Endothelial cell of umbilical vein (primary cell): ENCODE measurements around the gene RELN. TPM values are rescaled to one million over a fixed set of nuclear protein-coding genes. Genes with fewer than 3 reads are reported as not detected.

Experiments used
- BruUV-seq: library from RNA; stranded (reverse); fragments of 400-500 nt; replicated peaks from 2 replicates; lab custom pipeline; 2021; lab: Mats Ljungman, UMichigan
- CTCF ChIA-PET: fragments of 300-600, 350-600 bp; sonication (Branson Sonifier 250); formaldehyde crosslinking; loops from one replicate; lab custom pipeline; 2021; ENCODE audit warnings: antibody characterized with exemption, inconsistent platforms; lab: Charles Lee
- POLR2A ChIA-PET: fragments of 300-600, 350-600 bp; sonication (Branson Sonifier 250); formaldehyde crosslinking; loops from one replicate; lab custom pipeline; 2021; ENCODE audit warnings: antibody characterized with exemption, inconsistent platforms; lab: Charles Lee
- DNase-seq: peaks from one replicate; pipeline ENCODE4 v3.0.0-alpha.2; 2011; ENCODE audit warnings: low read depth, low spot score
- FAIRE-seq: peaks from 2 replicates; lab custom pipeline; 2011; peaks lifted over from hg19 to GRCh38; lab: Jason Lieb, UNC
- H2AFZ ChIP-seq: 2 replicates; pipeline ENCODE4 v1.6.0; 2012; ENCODE audit warnings: low read depth, low read length, control low read depth, inconsistent platforms
- H3K27ac ChIP-seq: 2 replicates; pipeline ENCODE4 v1.5.1; 2011; ENCODE audit warnings: low read depth, mild to moderate bottlenecking, control low read depth, low read length, moderate library complexity; ENCODE audit not compliant: insufficient read depth
- H3K27me3 ChIP-seq, 2 experiments: 2 replicates each; pipeline versions ENCODE4 v1.6.0 to v1.6.1; 2011; ENCODE audit warnings: low read length in 2 of 2, mixed read lengths in 1 of 2; ENCODE audit not compliant: control insufficient read depth in 2 of 2, insufficient read depth in 2 of 2
- H3K36me3 ChIP-seq, 2 experiments: 2 replicates in 1 of 2; 3 replicates in 1 of 2; pipeline ENCODE4 v1.5.1; 2011; ENCODE audit warnings: low read length in 2 of 2, mild to moderate bottlenecking in 1 of 2, moderate library complexity in 1 of 2; ENCODE audit not compliant: control insufficient read depth in 2 of 2, insufficient read depth in 2 of 2; ENCODE audit errors: extremely low read depth in 1 of 2
- H3K4me1 ChIP-seq: 3 replicates; pipeline ENCODE4 v1.5.1; 2011; ENCODE audit warnings: mild to moderate bottlenecking, low read length; ENCODE audit not compliant: control insufficient read depth, insufficient read depth; ENCODE audit errors: extremely low read depth
- H3K4me2 ChIP-seq: 2 replicates; pipeline ENCODE4 v1.6.1; 2011; ENCODE audit warnings: low read length, control low read depth, mixed read lengths; ENCODE audit not compliant: insufficient read depth
- H3K4me3 ChIP-seq, 3 experiments: fragments of 200-600 bp in 1 of 3; sonication (generic), shearing (Covaris generic) in 1 of 3; replicated peaks in 1 of 3; 2 replicates each; pipeline ENCODE4 v1.5.1; 2011 to 2016; ENCODE audit warnings: control low read depth in 3 of 3, low read length in 3 of 3, mild to moderate bottlenecking in 2 of 3, inconsistent platforms in 1 of 3, low read depth in 1 of 3, moderate library complexity in 1 of 3; ENCODE audit not compliant: insufficient read depth in 1 of 3
- H3K79me2 ChIP-seq: 2 replicates; pipeline ENCODE4 v1.6.0; 2012; ENCODE audit warnings: low read length, inconsistent platforms; ENCODE audit not compliant: control insufficient read depth, insufficient read depth
- H3K9ac ChIP-seq: replicated peaks from 2 replicates; pipeline ENCODE3; 2011; ENCODE audit warnings: low read length, control low read depth; ENCODE audit not compliant: insufficient read depth; ENCODE audit errors: extremely low read depth
- H3K9me1 ChIP-seq: replicated peaks from 3 replicates; pipeline ENCODE4 v1.6.0; 2011; ENCODE audit warnings: mild to moderate bottlenecking, low read length; ENCODE audit not compliant: control insufficient read depth, insufficient read depth; ENCODE audit errors: extremely low read depth
- H3K9me3 ChIP-seq: replicated peaks from 2 replicates; pipeline ENCODE4 v1.5.1; 2012; ENCODE audit warnings: low read length, inconsistent platforms; ENCODE audit not compliant: control insufficient read depth, insufficient read depth
- H4K20me1 ChIP-seq: replicated peaks from 2 replicates; pipeline ENCODE3; 2011; ENCODE audit warnings: mild to moderate bottlenecking, low read length; ENCODE audit not compliant: control insufficient read depth, insufficient read depth; ENCODE audit errors: extremely low read depth
- EZH2 ChIP-seq: IDR thresholded peaks from 2 replicates; pipeline ENCODE4 v1.6.1; 2012; ENCODE audit warnings: borderline replicate concordance, low read depth, mild to moderate bottlenecking, moderate library complexity, low read length, inconsistent platforms; ENCODE audit not compliant: severe bottlenecking
- FOS ChIP-seq: IDR thresholded peaks from 2 replicates; pipeline ENCODE4 v1.6.1; 2011; ENCODE audit warnings: mild to moderate bottlenecking, low read length, moderate library complexity, borderline replicate concordance; ENCODE audit not compliant: insufficient read depth
- GATA2 ChIP-seq: IDR thresholded peaks from 2 replicates; pipeline ENCODE4 v1.7.0; 2011; ENCODE audit warnings: low read depth, mild to moderate bottlenecking, moderate library complexity, mixed read lengths, low read length; ENCODE audit not compliant: insufficient read length, insufficient read depth
- JUN ChIP-seq: IDR thresholded peaks from 2 replicates; pipeline ENCODE4 v1.6.1; 2011; ENCODE audit warnings: borderline replicate concordance, low read depth; ENCODE audit not compliant: insufficient read length, insufficient read depth
- MYC ChIP-seq: IDR thresholded peaks from one replicate; pipeline ENCODE4 v1.6.1; 2011; ENCODE audit warnings: mild to moderate bottlenecking, low read depth, low read length
- POLR2A ChIP-seq: IDR thresholded peaks from 2 replicates; pipeline ENCODE4 v1.6.1; 2012; ENCODE audit warnings: low read depth, mild to moderate bottlenecking, control low read depth, low read length
- POLR2AphosphoS5 ChIP-seq: IDR thresholded peaks from 2 replicates; pipeline ENCODE4 v1.6.1; 2012; ENCODE audit warnings: low read depth, mild to moderate bottlenecking, control low read depth, low read length, moderate library complexity; ENCODE audit not compliant: insufficient read depth
- dilution Hi-C: fragments of 300-500 bp; cut with MboI; formaldehyde crosslinking; loops from one replicate; pipeline ENCODE4 v1.15.0; 2019; ENCODE audit warnings: low sequenced_read_pairs; ENCODE audit not compliant: extremely low pct_ligation_motif_present
- intact Hi-C: fragments of 100-400 bp; cut with micrococcal nuclease; formaldehyde crosslinking; loops from one replicate; pipeline ENCODE4 v1.10.0; 2022
- polyA plus RNA-seq, 4 experiments: library from polyadenylated mRNA; depleted of rRNA in 3 of 4; stranded (reverse) in 3 of 4; unstranded in 1 of 4; fragments of >200 nt; gene quantifications; 2 replicates each; pipeline versions ENCODE4 v1.2.1 to v1.2.3, GENCODE V29; 2011 to 2012; ENCODE audit warnings: missing spikeins in 1 of 4
- total RNA-seq: library from RNA; stranded (reverse); gene quantifications from 2 replicates; pipeline ENCODE4 v1.2.3, GENCODE V29; 2021
- TF ChIP-seq, protein P1 (sequence below), 2 donors: IDR thresholded peaks; 1 replicate in 1 of 2; 2 replicates in 1 of 2; pipeline ENCODE4 v1.5.1; 2011; ENCODE audit warnings: low read length in 2 of 2, mild to moderate bottlenecking in 2 of 2, moderate library complexity in 2 of 2, control low read depth in 1 of 2, inconsistent platforms in 1 of 2, low read depth in 1 of 2; ENCODE audit not compliant: insufficient read depth in 1 of 2; ENCODE audit errors: extremely low read depth in 1 of 2
- TF ChIP-seq, protein P2 (sequence below): IDR thresholded peaks from 2 replicates; pipeline ENCODE4 v1.6.1; 2011; ENCODE audit not compliant: insufficient read depth, insufficient read length

Gene RELN
- total and polyA plus RNA-seq, 2 donors (not counting 3 experiments of a cell fraction or from before 2014, with no cell fraction given) = 0.15 to 0.22 TPM

- Histone ChIP-seq H3K27me3 (peaks cover 2 to 4% of the 10 kb centered on the region in 2 experiments), H3K4me3 (no peak overlapping the region), H3K36me3 (no peaks in the 10 kb centered on the region), H3K4me2 (no peak overlapping the region), H3K9me3 (no peaks in the 10 kb centered on the region), H3K79me2 (no peaks in the 10 kb centered on the region), H3K9me1 (no peaks in the 10 kb centered on the region), H3K9ac (no peak overlapping the region), H4K20me1 (no peaks in the 10 kb centered on the region), H2AFZ (no peak overlapping the region), H3K4me1 (no peaks in the 10 kb centered on the region), H3K27ac (no peak overlapping the region)
- POLR2A ChIA-PET = no interaction called here
- FAIRE-seq = no peak
- intact Hi-C loops (no loop called here), dilution Hi-C loops (no loop called here)
- DNase-seq = no peak
- TF ChIP-seq FOS (no peak), MYC (no peak), POLR2AphosphoS5 (no peak), EZH2 (no peak), JUN (no peak), GATA2 (no peak), POLR2A (no peak)
- TF ChIP-seq, protein P1, sequence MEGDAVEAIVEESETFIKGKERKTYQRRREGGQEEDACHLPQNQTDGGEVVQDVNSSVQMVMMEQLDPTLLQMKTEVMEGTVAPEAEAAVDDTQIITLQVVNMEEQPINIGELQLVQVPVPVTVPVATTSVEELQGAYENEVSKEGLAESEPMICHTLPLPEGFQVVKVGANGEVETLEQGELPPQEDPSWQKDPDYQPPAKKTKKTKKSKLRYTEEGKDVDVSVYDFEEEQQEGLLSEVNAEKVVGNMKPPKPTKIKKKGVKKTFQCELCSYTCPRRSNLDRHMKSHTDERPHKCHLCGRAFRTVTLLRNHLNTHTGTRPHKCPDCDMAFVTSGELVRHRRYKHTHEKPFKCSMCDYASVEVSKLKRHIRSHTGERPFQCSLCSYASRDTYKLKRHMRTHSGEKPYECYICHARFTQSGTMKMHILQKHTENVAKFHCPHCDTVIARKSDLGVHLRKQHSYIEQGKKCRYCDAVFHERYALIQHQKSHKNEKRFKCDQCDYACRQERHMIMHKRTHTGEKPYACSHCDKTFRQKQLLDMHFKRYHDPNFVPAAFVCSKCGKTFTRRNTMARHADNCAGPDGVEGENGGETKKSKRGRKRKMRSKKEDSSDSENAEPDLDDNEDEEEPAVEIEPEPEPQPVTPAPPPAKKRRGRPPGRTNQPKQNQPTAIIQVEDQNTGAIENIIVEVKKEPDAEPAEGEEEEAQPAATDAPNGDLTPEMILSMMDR (IDR thresholded peaks at IDR 0.05; ENCODE audit: extremely low read depth in 1 of 2, insufficient read depth in 1 of 2, low read depth in 1 of 2, low read length in 2 of 2) = no peak
- TF ChIP-seq, protein P2, sequence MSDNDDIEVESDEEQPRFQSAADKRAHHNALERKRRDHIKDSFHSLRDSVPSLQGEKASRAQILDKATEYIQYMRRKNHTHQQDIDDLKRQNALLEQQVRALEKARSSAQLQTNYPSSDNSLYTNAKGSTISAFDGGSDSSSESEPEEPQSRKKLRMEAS = no peak
- no TSS peak for BruUV-seq
- CTCF ChIA-PET = no interaction called here
These were observed 22.1 kb downstream of the RELN start for GRCh38 chr7:103967401-103967800.
